Activated B cell treated with CpG ODN at 0.5 μM for 24 hours (primary cell): ENCODE measurements around the gene ATP6V1F. TPM values are rescaled to one million over a fixed set of nuclear protein-coding genes. Genes with fewer than 3 reads are reported as not detected.

ENCODE experiments used
- ATAC-seq: fragments of 200-7000 bp; cut with Tn5 transposase; one replicate; pipeline ENCODE4 v1.10.0; 2021; ENCODE audit warnings: low read depth, mild to moderate bottlenecking, moderate library complexity
- CTCF ChIA-PET: fragments of 350-600 bp; sonication (Branson Sonifier 250); formaldehyde crosslinking; loops from one replicate; lab custom pipeline; 2021; ENCODE audit warnings: antibody characterized with exemption; lab: Charles Lee
- POLR2A ChIA-PET: fragments of 350-600 bp; sonication (Branson Sonifier 250); formaldehyde crosslinking; loops from one replicate; lab custom pipeline; 2021; ENCODE audit warnings: antibody characterized with exemption; lab: Charles Lee
- DNase-seq: peaks from one replicate; pipeline ENCODE4 v3.0.0; 2022
- H3K27ac Mint-ChIP-seq: one replicate; pipeline ENCODE4 v1.8.0; 2020; ENCODE audit warnings: mixed read lengths
- H3K27me3 Mint-ChIP-seq: one replicate; pipeline ENCODE4 v1.8.0; 2021; ENCODE audit warnings: mixed read lengths
- H3K36me3 Mint-ChIP-seq: one replicate; pipeline ENCODE4 v1.8.0; 2021; ENCODE audit warnings: low read depth, mixed read lengths
- H3K4me1 Mint-ChIP-seq: one replicate; pipeline ENCODE4 v1.8.0; 2021; ENCODE audit warnings: mixed read lengths
- H3K4me3 Mint-ChIP-seq: one replicate; pipeline ENCODE4 v1.8.0; 2020; ENCODE audit warnings: mild to moderate bottlenecking, mixed read lengths
- H3K9me3 Mint-ChIP-seq: one replicate; pipeline ENCODE4 v1.8.0; 2020; ENCODE audit warnings: mixed read lengths
- CTCF ChIP-seq: fragments of 200-600 bp; IDR thresholded peaks from one replicate; pipeline ENCODE4 v1.8.0; 2022; ENCODE audit warnings: antibody characterized with exemption, mild to moderate bottlenecking
- intact Hi-C: fragments of 100-400 bp; cut with micrococcal nuclease; formaldehyde crosslinking; loops from one replicate; pipeline ENCODE4 v1.15.1; 2024
- total RNA-seq: library from RNA; stranded (reverse); gene quantifications from 2 replicates; pipeline ENCODE4 v1.2.3, GENCODE V29; 2022

Gene ATP6V1F
- total RNA-seq, 1 donor from 2014 or later, result 100.0 TPM

- POLR2A ChIA-PET, result no interaction called here
- no peak overlapping the region for H3K4me3 Mint-ChIP-seq
- H3K4me1 Mint-ChIP-seq, result peaks cover 15% of the 10 kb centered on the region
These were observed 43.5 kb downstream of the ATP6V1F start for GRCh38 chr7:128906001-128906765.

GRCh38 chr7:128906766-128907559 lies 44.3 kb downstream of the ATP6V1F start:
- Mint-ChIP-seq H3K9me3 (no peaks in the 10 kb centered on the region), H3K4me1 (peaks cover 15% of the 10 kb centered on the region), H3K27me3 (peaks cover 19% of the 10 kb centered on the region), H3K4me3 (no peak overlapping the region), H3K36me3 (no peaks in the 10 kb centered on the region), H3K27ac (no peak overlapping the region)
- TF ChIP-seq CTCF, result no peak
- ATAC-seq (no peak), DNase-seq (no peak)
- intact Hi-C loops, result loop anchor here (10.0 kb wide), 2 partner anchors 368 to 568 kb away; no protein-coding TSS in a partner anchor
- CTCF ChIA-PET, result no interaction called here
- POLR2A ChIA-PET, result no interaction called here

More at GRCh38 chr7:128906001-128906765, 43.5 kb downstream of the ATP6V1F start:
- H3K36me3 Mint-ChIP-seq, result no peaks in the 10 kb centered on the region
- CTCF ChIA-PET, result no interaction called here
- ATAC-seq (no peak), DNase-seq (no peak)
- no peak for TF ChIP-seq CTCF
- peaks cover 16% of the 10 kb centered on the region for H3K27me3 Mint-ChIP-seq
- no peaks in the 10 kb centered on the region for H3K9me3 Mint-ChIP-seq
- H3K27ac Mint-ChIP-seq, result no peak overlapping the region
- intact Hi-C loops, result loop anchor here (10.0 kb wide), 2 partner anchors 369 to 569 kb away; no protein-coding TSS in a partner anchor

- peaks cover 19% of the 10 kb centered on the region for H3K27me3 Mint-ChIP-seq
- peaks cover 16% of the 10 kb centered on the region for H3K4me1 Mint-ChIP-seq
- POLR2A ChIA-PET, result interaction anchor here (1.4 to 3.7 kb wide), 2 partner anchors 29 to 31 kb away, joined by 4 to 17 read pairs; partner anchors contain the start of gene IRF5
- TF ChIP-seq CTCF, result no peak
- ATAC-seq, result no peak
- H3K27ac Mint-ChIP-seq, result peak overlapping the region; percentile 35
- DNase-seq, result no peak
- CTCF ChIA-PET, result interaction anchor here (1.3 kb wide), 1 partner anchor 182 kb away, joined by 3 read pairs; no protein-coding TSS in a partner anchor
- no peaks in the 10 kb centered on the region for H3K9me3 Mint-ChIP-seq
- H3K36me3 Mint-ChIP-seq, result no peaks in the 10 kb centered on the region
- intact Hi-C loops, result loop anchor here (10.0 kb wide), 2 partner anchors 366 to 566 kb away; no protein-coding TSS in a partner anchor
- H3K4me3 Mint-ChIP-seq, result no peak overlapping the region
These were observed 46.3 kb downstream of the ATP6V1F start for GRCh38 chr7:128908750-128909624.

GRCh38 chr7:128909625-128910568 lies 47.2 kb downstream of the ATP6V1F start:
- Mint-ChIP-seq H3K4me1 (peaks cover 18% of the 10 kb centered on the region), H3K27ac (no peak overlapping the region), H3K36me3 (no peaks in the 10 kb centered on the region), H3K27me3 (peaks cover 19% of the 10 kb centered on the region), H3K9me3 (no peaks in the 10 kb centered on the region), H3K4me3 (peak overlapping the region; percentile 19)
- DNase-seq, result no peak
- ATAC-seq, result no peak
- TF ChIP-seq CTCF, result no peak
- ChIA-PET POLR2A (interaction anchor here (0.8 to 3.7 kb wide), 3 partner anchors 28 to 145 kb away, joined by 3 to 17 read pairs (median 4); partner anchors contain the start of genes IRF5 and TNPO3), CTCF (interaction anchor here (1.0 to 1.4 kb wide), 3 partner anchors 26 to 181 kb away, joined by 3 read pairs; no protein-coding TSS in a partner anchor)
- intact Hi-C loops, result loop anchor here (10.0 kb wide), 2 partner anchors 365 to 565 kb away; no protein-coding TSS in a partner anchor
